Coronary artery (tissue), 2 donors: ENCODE results near the gene RIC8B.
A peak's percentile ranks its signal among the peaks of the same experiment; 100 is the strongest.

Experiments used
- DNase-seq: peaks from one replicate; pipeline ENCODE4 v3.0.0-alpha.2; 2017; ENCODE audit warnings: low spot score
- H3K27ac ChIP-seq, 2 donors: fragments of 200-600 bp; sonication (generic); one replicate each; pipeline ENCODE4 v1.5.1; 2016 to 2019
- H3K4me3 ChIP-seq: fragments of 200-600 bp; sonication (generic); 2 replicates; pipeline ENCODE4 v1.5.1; 2016; ENCODE audit warnings: mild to moderate bottlenecking, moderate library complexity
- CTCF ChIP-seq: fragments of 200-600 bp; sonication (generic); IDR thresholded peaks from one replicate; pipeline ENCODE4 v1.5.1; 2019; ENCODE audit warnings: antibody characterized with exemption

The RIC8B gene

GRCh38 chr12:106767954-106768822 lies 6.3 kb upstream of the RIC8B start:
- Histone ChIP-seq H3K4me3 (no peak overlapping the region), H3K27ac (peak overlapping the region; percentile 5 to 53)
- DNase-seq = no peak
- no peak for TF ChIP-seq CTCF

- no peak for DNase-seq
- no peak overlapping the region for H3K4me3 ChIP-seq
- H3K27ac ChIP-seq = peak overlapping the region in 1 of 2 donors; percentile 53
- no peak for TF ChIP-seq CTCF
Observed at GRCh38 chr12:106769078-106769477, 5.4 kb upstream of the RIC8B start.

- peak overlapping the region; percentile 12 to 53 for H3K27ac ChIP-seq
- H3K4me3 ChIP-seq = no peak overlapping the region
- no peak for TF ChIP-seq CTCF
- DNase-seq = no peak
Observed at GRCh38 chr12:106769546-106769945, 4.9 kb upstream of the RIC8B start.

GRCh38 chr12:106771425-106771824 lies 3.1 kb upstream of the RIC8B start:
- Histone ChIP-seq H3K27ac (peak overlapping the region; percentile 37 to 68), H3K4me3 (no peak overlapping the region)
- DNase-seq = no peak
- no peak for TF ChIP-seq CTCF

GRCh38 chr12:106773286-106774004 lies 1.0 kb upstream of the RIC8B start:
- no peak for DNase-seq
- TF ChIP-seq CTCF = no peak
- H3K27ac ChIP-seq = peak overlapping the region; percentile 91 to 97
- H3K4me3 ChIP-seq = peak overlapping the region; percentile 98

GRCh38 chr12:106774808-106775524 lies 484 bp downstream of the RIC8B start:
- no peak for DNase-seq
- peak overlapping the region; percentile 98 for H3K4me3 ChIP-seq
- no peak for TF ChIP-seq CTCF
- peak overlapping the region; percentile 91 to 97 for H3K27ac ChIP-seq
